DMS79 (cell line): ENCODE data around the gene ELMO1.

Source experiments
- DNase-seq: peaks from one replicate; lab custom pipeline; 2025; lab: John Stamatoyannopoulos, UW

Gene ELMO1

DNA sequence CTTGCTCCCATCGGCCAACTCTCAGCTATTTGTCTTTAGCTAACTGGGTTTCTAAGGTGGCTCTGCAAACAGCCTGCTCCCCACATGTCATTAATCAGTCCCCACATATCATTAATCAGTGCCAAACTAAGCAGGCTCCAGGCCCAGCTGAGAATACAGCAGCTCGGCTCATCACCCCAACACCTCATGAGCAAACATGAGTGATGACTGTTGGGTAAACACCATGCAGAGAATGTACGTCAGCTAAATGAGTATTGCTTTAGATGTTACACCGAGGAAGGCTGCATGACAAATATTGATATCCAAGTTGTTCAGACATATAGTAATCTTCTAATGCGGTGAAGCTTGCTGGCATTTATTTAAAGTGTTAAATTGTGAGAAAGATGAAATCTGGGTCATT is 536.9 kb downstream of the ELMO1 start:
- no peak for DNase-seq

DNA sequence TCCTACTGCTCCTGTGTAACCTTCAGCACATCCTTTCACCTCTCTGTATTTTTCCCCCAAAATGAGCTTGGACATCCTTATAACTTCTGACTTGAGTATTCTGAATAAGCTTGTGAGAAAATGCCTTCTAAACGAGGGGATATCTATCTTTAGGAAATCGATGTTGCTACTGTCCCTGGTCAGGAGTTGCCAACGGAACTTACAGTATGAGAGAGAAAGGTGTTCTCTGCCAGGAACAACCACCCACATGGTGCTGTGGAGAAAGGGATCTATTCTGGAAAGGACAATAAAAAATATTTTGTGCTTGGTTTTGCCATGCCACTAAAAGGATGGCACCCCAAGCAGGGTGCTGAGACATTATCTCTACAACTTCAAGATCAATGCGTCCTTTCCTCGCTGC is 537.8 kb downstream of the ELMO1 start:
- DNase-seq: no peak

DNA sequence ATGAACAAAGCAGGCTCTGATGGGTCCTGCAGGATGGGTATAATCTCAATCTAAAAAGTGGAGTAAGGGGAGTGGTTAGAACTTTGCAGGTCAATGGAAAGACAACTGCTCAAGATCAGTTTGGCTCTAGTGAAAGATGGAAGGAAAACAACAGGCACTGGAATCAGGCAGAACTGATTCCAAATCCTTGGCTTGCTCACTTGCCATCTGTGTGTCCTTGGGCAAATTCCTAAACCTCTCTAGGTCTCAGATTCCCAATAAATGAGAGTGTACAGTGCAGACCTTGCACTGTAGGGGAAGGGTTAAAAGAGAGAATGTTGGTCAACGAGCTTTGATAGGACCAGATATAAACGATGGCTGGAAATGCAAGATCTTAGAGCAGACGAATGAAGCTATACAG is 538.3 kb downstream of the ELMO1 start:
- no peak for DNase-seq

DNA sequence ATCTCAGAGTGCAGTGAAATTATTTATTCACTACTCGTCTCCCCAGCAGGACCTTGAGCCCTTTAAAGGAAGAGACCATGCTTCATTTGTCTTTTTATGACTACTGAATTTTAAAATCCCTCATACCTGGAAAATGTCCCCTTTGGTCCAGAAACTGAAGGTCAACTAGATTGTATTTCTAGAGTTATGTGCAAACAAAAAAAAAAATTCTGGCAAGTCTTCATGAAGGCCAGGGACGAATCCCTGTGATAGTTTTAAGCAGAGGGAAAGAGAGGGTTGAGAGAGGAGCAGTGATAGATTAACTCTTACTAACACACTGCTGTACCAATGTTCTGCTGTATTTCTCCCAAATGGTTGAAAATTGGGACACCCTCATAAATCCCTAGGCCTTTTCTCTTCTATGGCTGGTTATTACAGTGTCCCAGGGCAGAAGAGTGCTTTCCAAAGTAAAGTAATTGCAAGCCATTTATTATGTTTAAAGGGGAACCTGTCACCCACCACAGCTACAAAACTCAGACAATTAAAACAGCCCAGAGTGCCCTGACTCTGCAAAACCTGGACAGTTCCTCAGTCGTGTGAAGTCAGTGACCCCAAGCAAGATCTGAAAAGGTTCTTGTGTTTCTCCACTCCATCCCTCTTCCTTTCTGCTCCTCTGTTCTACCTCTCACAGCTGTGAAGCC is 541.6 kb downstream of the ELMO1 start:
- DNase-seq: no peak

DNA sequence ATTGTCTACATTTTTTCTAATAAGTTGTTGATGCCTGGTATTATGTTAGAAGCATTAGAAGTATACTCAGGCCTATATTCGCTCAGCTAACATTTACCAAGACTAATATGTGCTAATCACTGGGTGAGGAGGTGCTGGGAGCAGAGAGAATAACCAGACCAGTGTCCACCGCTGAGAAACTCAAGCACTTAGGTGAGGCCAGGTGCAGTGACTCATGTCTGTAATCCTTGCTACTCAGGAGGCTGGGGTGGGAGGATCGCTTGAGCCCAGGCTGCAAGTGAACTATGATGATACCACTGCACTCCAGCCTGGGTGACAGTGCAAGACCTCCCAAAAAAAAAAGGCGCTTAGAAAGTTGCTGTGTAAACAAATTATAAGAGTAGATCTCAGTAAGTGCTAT is 542.2 kb downstream of the ELMO1 start:
- DNase-seq: no peak

DNA sequence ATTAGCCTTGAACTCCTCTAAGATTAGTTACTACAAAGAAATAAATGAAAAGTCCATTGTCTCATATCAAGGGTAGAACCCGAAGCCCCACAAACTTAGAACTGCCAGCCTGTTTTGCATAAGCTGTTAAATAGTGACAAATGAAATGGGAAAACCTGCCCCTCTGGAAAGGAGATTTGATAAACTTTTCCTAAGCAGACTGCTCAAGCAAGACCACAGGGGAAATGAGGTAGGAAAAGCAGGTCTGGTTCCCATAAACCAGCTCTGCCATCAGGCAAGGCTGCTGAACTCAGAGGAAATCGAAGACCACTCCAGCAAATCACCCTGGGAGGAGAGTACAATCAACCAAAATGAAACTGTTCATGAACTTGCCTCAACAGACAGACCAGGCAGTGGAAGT is 542.8 kb downstream of the ELMO1 start:
- no peak for DNase-seq

DNA sequence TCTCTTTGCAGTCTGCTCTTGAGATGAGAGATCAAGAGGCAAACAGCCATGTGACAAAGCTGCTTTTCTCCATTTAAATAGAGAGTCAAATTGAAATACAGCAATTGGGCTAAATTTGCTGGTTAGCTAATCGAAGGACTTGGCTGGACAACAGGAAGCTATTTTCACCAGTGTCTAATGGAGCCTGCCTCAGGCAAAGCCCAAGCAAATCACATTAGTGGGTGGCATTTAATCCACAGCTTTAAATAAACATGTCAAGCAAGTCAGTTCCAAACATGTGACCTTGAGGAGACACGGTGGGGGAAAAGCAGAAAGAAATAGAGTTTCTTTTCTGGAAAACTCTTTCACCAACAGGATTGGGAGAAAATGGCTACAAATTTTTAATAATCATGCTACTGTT is 543.9 kb downstream of the ELMO1 start:
- no peak for DNase-seq

DNA sequence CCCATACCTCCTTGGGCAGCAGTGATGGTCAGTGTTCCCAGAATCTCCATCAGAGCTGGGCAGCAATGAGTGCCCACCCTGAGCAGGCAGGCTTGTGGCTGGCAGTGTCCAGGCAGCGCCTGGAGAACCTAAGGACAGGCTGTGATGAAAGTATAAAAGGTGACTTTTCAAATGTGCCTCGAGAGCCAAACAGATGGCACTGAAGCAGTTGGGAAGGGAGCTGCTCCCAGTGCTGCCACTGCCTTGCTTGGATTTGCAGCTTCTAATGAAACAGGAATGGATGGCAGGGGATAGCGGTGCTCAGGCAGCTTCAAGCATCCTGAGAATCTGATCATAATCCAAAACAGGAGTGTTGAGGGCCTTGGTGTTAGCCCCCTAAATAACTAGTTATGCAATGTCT is 544.6 kb downstream of the ELMO1 start:
- DNase-seq: no peak

DNA sequence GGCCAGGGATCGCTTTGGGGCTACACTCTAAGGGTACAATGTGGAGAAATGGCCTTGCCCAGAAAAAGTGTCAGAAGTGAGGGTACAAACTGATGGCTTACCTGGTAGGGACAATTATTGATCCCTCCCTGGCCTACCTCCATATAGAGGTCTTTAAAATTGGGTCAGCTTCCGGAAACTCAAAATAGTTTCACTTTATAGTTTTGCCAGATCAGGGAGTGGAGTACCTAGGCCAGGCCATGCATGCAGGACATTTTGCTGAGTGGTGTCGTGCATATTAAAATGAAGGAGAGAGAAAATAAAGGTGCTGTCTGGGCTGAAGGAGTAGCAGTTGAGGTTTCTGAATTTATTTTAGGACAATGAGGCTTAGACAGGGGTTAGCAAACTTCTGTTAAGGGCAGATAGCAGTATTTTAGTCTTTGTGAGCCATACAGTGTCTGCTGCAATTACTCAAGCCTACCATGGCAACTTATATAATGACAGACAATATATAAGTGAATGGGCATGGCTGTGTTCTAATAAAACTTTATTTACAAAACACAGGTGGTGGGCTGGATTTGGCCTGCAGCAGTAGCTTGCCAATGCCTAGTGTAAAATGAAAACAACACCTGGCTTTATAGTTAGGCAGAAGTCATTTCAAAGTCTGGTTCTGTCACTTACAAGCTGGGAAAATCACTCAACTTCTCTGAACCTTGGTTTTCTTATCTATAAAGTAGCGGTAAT is 547.5 kb downstream of the ELMO1 start:
- no peak for DNase-seq

DNA sequence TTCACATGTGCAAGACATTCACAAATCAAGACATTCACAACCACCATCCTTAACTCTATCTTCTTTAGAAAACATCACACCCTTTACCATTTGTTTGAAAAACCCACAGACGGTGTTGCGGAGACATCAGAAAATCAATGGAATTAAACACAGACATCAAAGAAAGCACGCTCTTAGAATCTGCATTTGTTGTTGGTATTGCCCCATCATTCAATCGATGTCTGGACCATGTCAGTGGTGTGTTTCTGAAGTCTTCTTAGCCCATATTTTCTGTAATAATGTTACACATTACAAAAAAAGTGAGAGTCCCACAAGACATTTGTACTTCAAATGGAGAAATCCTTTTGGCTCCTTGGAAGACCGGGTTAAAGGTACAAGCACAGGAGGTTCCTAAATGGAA is 550.5 kb downstream of the ELMO1 start:
- no peak for DNase-seq

DNA sequence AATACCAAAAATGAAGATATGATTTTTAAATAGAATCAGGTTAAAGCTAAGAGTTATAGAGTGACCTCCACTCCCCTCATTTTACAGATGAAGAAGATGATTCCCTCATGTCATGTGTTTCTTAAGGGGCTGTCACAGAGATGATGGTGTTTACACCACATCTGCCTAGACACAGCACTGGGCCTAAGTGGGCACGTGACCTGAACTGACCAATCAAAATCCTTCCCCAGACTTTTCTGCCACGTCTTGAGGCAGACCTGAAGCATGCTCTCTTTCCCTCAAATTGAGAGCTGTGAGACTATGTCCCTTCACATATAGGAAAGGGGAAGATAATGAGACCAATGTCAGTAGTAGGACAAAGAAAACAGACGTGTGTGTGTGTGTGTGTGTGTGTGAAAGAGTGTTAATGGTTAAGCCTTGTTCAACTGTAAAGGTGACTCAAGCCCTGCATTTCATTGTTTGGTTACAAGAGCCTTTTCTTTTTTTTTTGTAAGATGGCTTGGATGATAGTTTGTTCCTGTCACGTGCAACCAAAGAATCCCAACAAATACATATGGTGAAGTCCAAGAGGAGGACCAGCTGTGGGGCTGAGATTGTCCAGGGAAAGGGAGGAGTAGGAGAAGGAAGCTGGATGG is 551.6 kb downstream of the ELMO1 start:
- no peak for DNase-seq

DNA sequence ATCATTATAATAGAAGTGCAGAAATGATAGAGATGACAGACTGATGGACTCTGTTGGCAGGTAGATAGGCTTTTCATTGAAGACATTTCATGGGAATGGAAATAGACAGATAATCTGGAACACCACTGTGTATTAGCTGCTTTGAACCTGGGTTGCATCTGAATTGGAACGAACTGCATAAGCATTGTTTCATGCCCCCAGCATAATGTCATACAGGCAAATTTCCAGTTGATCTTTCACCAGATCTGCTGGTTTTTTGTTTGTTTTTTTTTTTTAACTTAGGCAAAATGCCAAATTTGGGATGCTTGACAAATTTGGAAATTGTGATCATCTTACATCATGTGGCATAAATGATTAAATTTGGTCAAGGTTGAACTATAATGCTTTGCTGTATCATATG is 552.2 kb downstream of the ELMO1 start:
- DNase-seq: no peak

DNA sequence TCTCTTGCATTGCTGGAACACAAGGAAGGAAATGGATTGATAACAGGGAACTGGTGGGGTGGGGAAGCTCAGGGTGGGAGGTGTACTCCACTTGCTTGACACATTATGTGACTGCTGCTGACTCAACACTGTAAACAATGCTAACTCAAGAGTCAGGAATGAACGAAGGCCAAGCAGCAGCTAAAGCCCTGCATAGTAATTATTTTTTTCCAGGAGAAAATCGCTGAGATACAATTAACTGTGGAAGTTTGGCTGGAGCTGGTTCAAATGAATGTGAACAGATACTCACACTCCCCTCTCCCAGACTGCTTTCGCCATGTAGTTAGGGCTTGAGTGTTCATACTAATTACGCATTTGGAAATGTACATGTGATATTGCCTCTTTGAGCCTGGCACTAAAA is 553.5 kb downstream of the ELMO1 start:
- no peak for DNase-seq

DNA sequence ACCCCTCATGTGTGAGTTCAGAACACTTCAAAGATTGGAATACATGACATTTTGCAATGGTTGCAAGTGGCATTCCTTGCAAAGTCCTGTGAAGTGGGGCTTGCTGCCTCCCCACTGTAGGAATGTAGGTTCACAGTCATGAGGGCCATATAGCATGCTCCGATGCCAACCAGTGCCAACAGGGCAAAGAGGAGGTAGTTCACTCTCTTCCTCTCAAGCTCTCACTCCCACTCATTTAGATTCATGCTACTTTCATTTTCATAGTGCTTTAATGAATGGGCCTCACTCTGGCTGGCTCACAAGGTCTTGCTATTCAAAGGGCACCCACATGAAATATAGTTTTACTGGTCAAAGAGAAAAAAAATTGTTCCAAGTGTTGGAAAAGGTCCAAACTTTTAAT is 554.5 kb downstream of the ELMO1 start:
- no peak for DNase-seq

DNA sequence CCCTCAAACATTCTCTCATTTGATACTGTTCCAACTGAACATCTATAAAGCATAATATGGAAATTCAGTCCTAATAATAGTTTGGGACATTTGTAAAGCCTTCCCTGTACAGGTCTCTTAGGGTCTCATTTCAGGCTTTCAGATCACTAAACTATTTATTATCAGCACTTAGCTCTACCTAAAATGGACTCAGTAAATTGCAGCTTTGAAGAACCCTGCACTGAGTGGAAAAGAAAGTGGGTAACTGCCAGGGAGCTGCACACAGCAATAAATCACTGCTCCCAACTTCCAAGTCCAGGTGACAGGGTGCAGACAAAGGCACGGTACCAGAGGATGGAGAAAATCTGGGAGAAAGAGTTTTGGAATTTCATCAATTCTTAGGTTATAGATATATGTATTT is 559.5 kb downstream of the ELMO1 start:
- no peak for DNase-seq

DNA sequence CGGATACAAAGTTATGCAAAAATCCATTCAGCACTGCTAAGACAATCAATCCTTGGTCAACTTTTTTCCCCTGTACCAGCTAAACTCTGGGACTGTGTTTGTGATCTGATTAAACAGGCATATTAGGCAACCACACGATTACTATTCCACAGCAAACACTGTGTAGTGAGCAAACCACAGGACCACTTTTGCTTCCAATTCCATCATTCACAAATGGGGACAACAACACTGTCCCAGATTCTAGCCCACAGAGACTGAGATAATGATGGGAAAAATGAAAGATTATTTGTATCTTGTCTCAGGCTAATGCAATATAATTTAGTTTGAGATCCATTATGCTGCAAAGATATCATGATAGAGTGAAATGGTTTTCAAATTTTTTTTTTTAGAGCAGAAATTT is 560.7 kb downstream of the ELMO1 start:
- DNase-seq: no peak

DNA sequence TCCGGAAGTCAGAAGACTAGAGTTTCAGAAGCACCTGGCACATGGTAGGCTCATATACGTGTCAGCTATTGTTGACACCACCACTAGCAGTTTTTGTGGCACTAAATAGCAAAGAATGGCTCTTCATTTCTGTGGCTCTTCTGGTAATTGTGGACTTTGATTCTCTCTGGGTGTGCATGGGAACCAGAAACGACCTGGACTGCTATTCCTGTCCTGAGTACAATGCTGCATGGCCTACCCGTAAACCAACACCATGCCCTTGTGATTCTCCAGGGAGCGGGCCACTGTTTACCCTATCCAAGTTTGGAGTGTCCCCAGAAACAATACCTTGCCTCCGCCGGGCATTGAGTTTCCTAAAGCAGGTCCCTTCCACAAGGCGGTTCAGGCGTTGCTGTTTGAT is 561.4 kb downstream of the ELMO1 start:
- no peak for DNase-seq

DNA sequence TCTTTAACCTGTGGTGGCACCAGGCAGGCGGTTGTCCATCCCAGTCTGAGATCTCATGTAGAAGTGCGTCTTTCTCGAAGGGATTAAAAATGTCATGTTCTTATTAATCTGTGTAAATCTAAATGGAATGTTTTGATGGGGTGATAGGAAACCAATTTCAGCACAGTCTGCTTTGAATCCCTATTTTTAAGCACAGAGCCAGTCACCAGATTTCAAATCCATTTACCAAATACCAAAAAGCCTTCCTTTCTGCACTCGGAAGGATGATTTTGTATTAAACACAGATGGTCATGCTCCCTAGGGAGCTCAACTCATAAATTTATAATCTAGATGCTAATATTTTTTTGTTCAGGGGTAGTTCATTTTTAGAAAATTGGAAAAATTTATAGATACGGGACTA is 563.8 kb downstream of the ELMO1 start:
- no peak for DNase-seq

DNA sequence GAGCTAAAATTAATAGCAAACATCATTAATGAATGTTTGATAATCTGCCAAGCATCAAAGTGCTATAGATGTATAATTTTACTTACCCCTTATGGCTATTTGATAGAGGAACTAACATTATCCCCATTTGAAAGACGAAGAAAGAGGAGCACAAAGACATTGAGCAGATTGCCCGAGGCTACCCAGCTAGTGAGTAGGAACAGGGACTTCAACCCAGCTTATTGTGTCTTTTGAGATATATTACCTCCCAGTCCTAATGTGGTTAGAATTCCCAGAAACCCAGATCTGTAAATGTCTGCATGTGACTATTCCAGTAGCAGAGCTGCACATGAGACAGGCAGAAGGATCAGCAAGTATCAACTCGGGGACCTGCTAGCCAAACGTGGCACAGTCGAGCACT is 564.3 kb downstream of the ELMO1 start:
- no peak for DNase-seq

DNA sequence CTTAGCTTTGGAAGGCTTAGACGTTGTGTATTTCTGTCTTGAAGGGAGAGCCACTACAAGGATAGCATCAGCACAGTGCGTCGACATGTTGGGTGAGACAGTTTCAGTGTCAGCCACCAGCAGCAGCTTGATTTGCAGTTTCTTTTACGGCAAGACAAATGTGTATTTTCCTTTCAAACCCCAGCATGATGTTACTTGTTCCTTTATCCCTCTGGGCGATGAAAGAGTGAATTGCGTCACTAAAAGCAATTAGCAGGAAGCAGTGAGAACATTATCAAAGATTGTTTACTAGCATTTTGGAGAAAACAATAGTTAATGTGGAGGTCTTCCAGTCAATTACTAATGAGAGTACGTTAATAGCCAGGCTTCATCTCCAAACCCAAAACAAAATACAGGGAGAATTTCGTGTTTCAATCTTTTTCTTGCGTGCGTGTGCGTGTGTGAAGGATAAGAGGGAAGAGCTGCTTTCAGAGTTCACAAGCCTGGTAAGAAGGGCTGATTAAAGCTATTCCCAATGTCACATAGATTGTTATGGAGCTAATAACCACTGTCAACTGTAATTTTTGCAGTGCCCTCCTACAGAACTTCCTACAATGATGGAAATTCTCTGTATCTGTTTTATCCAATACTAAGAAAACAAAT is 567.3 kb downstream of the ELMO1 start:
- no peak for DNase-seq

DNA sequence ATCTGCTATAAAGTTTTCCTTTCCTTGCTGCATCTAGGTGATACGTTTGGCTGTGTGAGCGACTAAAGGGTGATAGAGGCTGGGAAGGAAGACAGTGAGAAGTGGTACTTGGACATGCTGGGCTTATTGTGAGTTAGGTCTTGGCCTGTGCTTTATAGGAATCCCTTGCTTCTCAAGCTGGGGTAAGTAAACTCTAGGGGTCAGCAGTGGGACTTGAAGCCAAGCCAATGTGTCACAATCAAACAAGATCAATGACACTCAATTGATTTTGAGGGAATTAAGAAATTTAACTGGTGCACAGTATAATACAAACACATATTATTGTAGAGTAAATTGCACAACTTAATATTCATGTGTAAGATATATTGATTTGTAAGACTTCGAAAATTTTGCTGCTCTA is 568.6 kb downstream of the ELMO1 start:
- DNase-seq: no peak

DNA sequence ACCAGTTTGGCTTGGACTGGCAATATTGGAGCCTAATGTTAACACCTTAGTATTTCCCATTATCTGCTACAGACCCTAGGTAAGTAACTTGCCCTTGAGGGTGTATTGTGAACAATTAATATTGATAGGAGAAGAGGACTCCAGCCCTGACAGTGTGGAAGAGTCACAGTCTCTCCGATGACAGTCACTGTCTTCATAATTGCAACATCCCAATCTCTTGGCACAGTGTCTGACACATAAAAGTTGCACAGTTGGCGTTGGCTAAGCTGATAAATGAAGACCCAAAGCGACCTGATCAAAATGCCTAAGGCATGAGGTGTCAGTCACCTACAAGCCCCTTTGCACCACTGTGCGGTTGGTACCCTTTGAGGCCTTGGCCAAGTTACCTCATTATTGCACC is 569.6 kb downstream of the ELMO1 start:
- DNase-seq: no peak

DNA sequence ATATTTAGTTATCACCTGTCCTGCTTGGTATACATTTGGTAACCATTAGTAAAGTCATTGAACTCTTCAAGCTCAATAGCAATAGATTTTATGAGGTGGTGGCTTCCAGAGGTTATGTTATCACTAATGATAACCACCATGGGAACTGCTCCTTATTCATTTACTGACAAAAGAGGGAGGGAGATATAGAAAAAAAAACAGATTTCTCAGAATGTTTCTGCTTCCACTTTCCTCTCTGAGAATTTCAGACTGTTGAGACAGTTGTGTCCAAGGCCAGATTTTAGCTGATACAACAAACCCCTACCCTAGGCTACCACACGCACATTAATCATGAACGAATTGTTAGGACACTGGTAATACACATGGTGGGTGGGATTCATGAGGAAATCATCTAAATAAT is 570.4 kb downstream of the ELMO1 start:
- DNase-seq: no peak
